ENCODE data around the gene GRPEL1.

- no peak for TF ChIP-seq CTCF (IDR thresholded peaks at IDR 0.05; ENCODE audit: low read depth, low read length, poor library complexity, severe bottlenecking)
- TF ChIP-seq EZH2phosphoT487 (IDR thresholded peaks at IDR 0.05; ENCODE audit: borderline replicate concordance, low read length): no peak
Observed at GRCh38 chr4:7078025-7078424, 10.2 kb upstream of the GRPEL1 start.
